GM18858 (cell line): ENCODE results near the gene KLHL17.
"Not testable (repeated sequence)": the region's sequence is repeated elsewhere in the genome, so short reads cannot be mapped to it uniquely, and the experiment has no call there.

Experiments
- ATAC-seq: cut with Tn5 transposase; IDR thresholded peaks from one replicate; pipeline ENCODE4 v1.9.1; 2021; ENCODE audit not compliant: unreplicated experiment

The KLHL17 gene

DNA sequence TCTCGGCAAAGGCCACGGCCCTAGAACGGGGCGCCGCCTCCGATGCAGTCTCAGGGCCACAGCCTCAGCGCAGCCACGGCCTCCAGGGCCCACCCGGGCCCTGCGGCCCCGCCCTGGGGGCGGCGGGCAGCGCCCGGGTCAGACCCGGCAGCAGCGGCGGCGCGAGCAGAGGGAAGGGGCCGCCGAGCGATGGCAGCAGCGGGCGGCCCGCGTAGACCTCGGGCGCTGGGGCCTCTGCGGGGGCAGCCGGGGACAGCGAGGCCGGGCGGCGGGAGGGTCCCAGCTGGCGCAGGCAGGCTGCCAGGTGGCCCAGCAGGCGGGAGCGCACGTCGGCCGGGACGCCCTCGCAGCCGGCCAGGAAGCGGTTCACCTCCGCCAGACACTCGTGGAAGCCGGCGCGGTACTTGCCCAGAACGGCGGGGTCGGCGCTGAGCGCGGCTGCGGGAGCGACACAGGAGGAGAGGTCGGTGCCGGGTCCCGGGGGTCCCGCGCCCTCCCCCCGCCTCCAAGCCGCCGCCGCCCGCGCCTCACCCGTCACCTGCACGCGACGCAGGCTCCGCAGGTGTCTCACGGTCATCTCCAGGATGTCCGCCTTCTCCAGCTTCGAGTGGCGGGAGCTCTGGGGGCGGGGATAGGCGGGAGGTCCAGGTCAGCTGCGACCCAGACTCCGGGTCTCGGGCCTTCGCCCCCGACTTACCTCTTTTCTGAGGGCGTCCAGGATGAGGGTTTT is 38.8 kb downstream of the KLHL17 start:
- no peak for ATAC-seq

DNA sequence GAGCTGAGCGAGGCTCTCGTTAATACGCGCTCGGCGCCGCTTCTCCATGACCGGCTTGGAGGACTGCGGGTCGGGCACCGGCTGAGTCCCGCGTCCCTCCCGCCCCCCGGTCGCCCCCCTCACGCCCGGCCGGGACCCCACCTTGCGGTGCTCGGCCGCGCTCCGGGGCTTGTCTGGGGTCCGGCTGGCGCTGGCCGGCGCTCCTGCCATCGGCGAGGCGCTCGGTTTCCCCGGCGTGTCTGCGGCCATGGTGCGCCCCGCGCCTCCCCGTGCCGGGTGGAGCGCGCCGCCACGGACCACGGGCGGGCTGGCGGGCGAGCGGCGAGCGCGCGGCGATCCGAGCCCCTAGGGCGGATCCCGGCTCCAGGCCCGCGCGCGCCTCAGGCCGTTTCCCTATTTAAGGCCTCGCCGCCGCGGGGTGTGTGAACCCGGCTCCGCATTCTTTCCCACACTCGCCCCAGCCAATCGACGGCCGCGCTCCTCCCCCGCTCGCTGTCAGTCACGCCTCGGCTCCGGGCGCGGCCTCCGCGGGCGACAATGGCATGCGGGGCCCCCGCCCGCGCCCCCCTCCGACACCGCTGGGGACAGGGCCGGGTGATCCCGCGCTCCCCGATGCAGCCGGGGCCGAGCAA is 39.5 kb downstream of the KLHL17 start, which contains the start of gene HES4:
TSS of gene HES4 (minus strand) at position 373 of the 632 bp plus-strand sequence. CDS start at position 249, 124 bp downstream.
- no peak for ATAC-seq

DNA sequence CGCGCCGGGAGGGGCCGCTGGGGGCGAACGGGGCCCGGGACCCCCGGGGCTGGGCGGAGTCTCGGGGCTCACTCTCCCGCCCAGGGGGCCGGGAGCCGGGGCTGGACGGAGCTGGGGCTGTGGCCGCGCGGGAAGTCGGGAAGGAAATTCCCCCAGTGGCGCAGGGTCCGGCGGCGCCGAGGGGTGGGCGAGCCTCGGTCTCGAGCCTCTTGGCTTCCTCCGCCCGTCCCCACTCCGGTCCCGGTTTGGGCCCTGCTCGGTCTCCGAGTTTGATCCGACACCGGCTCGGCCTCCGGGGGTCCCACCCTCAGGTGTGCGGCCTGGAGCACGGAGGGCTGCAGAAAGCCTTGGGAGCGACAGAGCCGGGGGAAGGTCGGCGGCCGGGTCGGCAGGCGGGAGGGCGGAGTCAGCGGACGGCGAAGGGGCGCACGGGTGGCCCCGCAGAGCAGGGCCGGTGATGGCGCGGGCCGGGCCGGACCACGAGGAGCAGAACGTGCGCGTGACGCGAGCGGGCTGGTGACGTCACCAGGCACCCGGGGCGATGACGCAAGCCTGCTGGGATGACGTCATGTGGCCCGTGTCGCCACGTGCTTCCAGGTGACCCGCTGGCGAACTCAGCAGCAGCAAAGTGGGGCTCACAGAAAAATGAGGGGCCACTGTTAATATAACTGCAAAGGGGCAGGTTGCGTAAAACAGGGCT is 40.1 kb downstream of the KLHL17 start:
- ATAC-seq: no peak

DNA sequence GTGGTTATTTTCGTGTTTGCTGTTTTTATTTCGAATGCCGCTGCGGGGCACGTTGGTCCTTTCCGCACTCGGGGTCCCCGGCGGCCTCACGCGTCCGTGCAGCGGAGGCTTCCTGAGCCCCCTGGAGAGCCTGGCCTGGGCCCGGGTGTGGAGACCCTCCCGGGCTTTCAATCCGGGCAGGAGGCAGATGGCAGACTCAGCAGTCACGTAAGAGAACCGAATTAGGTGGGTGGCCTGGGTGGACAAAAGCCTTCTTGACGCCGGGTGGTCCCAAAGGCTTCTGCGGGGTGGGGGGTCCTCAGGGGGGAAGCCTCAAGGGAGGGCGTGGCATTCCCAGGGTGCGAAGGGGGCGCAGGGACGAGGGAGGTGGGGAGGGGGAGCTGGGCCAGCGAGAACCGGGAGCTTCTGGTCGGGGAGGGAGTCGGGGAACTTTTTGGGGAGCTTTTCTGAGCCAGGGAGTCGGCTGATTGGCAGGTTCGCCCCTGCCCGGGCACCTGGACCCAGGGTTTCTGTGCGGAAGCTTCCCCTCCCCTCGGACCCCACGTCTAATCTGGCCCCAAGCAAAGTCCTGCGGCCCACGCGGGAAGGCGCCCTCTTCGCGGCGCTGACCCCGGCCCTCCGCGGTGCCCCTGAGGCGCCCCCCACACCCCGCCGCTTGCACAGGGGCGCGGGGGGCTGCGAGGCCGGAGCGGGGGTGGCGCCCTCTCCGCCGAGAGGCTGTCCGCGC is 40.8 kb downstream of the KLHL17 start:
- ATAC-seq: no peak

DNA sequence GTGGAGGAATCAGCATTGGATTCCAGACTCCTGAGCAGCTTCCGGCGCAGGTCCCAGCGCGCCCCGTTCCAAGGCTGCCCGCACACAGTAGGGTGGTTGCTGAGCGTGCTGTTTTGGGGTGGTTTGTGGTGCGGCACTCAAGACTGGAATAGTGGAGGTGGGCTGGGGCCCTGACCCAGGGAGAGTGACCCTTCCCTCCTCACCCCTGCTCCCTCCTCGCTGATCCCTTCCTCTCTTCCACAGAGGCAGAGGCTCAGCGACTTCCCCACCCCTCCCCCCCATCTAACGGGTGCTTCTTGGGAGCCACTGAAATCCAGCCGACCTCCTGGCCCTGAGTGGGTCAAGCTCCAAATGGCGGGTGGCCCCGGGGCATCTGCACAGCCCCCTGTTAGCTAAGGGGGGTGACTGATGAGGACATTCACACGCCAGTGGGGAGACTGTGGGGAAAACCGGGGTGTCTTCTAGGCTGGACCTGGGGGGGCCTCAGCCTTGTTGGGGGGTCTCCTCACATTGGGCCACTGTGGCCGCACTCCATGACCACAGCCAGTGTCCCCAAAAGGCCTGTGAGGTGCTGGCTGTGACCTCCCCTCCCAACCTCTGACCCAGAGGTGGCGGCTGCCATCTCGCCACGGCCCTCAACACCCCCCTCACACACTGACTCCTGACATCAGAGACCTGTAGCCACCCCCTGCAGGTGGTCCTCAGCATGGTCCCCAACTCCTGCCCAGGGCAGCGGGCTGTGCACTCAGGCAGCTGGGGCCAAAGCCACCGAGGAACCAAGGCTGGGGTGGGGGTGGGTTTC is 43.4 kb downstream of the KLHL17 start:
- no peak for ATAC-seq

DNA sequence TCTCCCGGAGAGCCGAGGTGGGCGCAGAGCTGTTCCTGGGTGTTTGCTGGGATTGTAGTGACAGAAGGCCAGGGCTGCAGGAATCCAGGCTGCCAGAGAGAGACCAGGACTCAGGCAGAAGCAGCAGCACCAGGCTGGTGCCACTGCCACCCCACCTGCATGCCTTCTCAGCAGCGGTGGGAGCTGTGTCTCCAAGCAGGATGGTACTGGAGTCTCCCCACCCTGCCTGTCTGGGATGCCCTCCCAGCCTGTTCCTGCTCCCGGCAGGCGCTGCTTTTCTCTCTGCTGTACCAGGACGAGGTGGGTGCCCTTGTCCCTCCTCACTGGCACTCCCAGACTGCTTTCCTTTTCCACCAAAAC is 44.0 kb downstream of the KLHL17 start:
- ATAC-seq: no peak

DNA sequence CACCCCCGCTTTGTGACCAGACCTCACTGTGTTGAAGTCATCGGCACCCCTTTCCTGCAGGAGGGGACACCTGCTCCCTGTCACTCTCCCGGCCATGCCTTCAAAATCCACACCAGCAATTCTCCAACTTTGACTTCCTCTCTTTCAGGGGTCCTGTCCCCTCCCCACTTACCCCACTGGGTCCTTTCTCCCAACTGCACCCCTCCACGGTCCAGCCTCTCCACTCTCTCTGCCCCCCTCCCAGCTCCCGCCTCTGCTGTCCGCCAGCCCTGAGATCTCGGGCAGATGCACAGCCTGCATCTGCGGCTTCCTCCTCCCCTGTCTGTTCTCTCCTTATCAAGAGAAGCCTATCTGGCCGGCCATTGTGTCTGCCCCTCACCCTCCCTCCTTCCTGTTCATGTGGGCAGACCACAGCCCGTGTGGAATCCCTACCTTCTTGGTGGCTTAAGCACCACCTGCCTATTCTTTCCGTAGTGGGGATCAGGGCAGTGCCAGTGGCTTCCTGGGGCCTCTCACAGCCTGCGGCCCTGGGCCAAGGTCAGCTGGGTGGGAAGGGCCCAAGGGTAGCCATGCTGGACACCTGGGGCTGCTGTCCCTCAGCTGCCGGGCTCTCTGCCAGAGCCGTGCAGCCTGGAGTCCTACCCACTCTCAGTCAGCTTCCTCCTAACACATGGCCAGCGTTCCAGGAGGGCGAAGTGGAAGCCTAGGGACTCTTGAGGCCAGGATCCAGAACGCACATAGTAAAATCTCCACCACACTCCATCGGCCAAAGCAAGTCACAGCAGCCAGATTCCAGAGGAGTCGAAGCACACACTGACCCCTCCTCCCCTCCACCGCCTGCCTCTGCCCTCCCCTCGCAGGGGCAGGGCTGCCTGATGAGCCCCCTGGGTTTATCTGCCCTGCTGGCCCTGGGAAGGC is 44.7 kb downstream of the KLHL17 start:
- ATAC-seq: no peak

DNA sequence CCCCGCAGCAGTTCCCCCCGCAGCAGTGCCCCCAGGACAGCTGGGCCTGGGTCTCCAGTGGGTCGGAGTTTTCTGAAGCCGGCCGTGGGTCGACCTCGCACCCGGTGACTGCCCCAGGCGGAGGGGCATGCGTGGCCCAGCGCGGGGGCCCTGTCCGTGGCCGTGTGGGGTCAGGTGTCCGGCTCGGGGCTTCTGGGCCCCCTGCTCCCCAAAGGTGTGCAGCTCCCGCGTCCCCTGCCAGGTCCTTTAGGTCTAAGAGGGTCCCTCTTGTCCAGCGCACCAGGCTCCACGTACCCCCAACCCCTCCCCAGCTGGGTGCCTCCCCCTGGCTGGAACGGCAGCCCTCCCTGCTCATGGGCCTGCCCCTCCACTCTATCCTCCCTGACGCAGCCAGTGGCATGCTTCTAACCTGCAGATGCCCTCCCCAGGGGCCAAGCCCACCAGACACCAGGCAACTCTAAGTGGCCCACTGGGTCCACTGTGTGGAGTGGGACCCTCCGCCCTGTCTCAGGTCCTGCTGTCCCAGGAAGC is 45.5 kb downstream of the KLHL17 start:
- no peak for ATAC-seq

DNA sequence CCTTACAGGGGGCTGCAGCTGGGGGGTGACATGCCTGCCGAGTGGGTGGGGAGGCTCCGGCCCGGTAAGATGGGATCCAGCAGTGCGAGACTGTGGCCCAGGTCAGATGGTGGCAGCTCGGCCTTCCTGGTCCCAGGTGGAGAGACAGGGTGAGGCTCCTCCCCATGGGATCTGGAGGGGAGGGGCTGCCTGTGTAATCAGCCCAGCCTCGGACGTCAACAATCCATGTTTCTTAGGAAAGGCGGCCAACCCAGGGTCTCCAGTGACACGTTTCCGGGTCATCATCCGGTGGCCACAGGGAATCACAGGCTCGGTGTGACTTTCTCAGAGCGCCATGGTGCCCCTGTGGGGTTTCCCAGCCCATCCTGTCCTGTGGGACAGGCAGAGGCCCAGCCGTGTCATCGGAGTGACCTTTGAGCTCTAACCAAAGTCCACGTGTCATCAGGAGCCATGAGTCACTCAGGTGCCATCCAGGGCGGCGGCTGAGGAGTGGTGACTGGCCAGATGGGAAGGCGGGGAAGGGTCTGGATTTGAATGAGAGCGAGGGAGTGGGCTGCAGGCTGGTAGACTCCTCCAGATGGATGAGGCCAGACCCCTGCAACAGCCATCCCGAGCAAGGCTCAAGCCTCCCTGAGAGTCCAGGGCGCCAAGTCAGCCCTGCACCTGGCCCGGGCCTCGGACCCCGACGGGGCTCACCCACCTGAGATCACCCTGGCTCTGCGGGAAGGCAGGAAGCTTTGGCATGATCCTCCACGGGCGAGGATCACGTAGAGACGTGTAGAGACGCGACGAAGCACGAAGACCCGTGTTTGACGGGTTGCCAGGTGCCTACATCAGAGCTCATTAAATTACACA is 46.1 kb downstream of the KLHL17 start:
- no peak for ATAC-seq

DNA sequence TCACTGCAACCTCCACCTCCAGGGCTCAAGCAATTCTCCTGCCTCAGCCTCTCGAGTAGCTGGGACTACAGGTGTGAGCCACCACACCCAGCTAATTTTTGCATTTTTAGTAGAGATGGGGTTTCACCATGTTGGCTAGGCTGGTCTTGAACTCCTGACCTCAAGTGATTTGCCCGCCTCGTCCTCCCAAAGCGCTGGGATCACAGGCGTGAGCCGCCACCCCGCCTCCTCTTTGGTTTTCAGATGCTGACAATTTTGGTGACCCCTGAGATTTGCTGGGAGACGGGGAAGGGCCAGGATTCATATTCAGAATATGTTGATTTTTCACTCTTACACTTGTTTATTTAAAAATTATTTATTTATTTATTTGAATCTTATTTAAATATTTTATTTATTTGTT is 49.7 kb downstream of the KLHL17 start:
- ATAC-seq: not testable (repeated sequence)

DNA sequence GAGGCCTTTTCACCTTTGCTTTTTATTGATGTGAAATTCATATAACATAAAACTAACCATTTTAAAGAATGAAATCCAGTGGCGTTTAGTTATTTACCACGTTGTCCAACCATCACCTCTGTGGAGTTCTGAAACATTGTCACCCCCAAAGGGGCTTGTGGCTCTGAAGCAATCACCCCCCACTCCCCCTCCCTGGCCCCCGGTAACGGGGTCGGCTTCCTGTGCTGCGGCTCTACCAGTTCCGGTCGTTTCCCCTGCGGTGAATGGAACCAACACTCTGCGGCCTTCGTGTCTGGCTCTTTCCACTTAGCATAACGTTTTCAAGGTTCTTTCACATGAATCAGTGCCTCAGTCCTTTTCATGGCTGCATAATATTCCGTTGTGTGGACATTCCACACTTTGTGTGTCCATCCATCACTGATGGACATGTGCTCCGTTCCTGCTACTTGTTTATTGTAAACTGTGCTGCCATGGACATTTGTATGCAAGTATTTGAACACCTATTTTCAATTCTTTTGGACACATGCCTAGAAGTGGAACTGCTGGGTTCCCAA is 51.1 kb downstream of the KLHL17 start:
- no peak for ATAC-seq

DNA sequence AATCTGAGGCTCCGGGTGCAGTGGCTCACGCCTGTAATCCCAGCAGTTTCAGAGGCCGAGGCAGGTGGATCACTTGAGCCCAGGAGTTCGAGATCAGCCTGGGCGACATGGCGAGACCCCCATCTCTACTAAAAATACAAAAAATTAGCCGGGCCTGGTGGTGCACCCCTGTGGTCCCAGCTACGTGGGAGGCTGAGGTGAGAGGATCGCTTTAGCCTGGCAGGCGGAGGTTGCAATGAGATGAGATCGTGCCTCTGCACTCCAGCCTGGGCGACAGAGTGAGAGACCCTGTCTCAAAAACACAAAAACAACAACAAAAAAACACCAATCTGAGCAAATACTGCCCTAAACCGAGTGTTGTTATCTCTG is 52.3 kb downstream of the KLHL17 start:
- ATAC-seq: not testable (repeated sequence)

DNA sequence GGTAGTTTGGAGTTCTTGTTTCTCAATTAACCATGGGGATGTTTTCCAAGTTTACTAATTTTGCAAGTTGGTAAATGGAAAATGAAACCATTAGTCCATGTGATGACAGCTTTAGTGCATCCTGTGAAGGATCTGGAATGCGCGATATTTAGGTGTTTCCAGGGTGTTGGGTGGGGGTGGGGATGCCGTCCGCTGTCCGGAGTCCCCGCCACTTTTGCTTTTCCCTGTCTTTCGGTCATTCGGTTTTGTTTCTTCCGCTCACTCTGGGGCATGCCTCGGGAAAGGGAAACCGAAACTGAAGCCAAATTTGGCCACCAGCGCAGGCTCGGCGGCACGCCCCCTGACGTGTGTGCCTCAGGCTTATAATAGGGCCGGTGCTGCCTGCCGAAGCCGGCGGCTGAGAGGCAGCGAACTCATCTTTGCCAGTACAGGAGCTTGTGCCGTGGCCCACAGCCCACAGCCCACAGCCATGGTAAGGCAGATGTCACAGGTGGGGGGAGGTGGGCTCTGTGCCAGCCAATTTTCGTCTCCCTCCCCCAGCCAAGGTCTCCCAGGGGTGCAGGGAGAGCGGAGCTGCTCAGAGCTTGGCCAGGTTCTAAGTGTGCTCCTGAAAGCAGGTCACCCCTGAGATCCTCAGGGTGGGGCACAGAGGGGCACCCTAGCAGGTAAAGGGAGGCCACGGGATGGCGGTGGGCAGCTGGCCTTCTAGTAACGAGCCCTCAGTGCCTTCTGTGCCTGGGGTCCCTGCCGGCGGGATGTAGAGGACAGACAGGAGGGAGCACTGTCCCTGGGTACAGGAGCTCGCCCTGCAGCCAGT is 52.9 kb downstream of the KLHL17 start, which contains the start of gene ISG15:
TSS of gene ISG15 (plus strand) at position 393 of the 817 bp plus-strand sequence. CDS start at position 470, 77 bp downstream.
- no peak for ATAC-seq

DNA sequence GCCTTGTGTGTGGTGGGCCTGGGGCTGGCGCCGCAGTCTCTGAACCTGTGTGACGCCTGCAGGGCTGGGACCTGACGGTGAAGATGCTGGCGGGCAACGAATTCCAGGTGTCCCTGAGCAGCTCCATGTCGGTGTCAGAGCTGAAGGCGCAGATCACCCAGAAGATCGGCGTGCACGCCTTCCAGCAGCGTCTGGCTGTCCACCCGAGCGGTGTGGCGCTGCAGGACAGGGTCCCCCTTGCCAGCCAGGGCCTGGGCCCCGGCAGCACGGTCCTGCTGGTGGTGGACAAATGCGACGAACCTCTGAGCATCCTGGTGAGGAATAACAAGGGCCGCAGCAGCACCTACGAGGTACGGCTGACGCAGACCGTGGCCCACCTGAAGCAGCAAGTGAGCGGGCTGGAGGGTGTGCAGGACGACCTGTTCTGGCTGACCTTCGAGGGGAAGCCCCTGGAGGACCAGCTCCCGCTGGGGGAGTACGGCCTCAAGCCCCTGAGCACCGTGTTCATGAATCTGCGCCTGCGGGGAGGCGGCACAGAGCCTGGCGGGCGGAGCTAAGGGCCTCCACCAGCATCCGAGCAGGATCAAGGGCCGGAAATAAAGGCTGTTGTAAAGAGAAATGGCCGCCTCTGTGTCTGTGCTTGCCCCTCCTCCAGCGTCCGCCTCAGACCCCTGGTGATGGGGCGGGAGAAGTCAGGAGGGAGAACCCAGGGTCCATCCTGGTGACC is 53.7 kb downstream of the KLHL17 start:
- no peak for ATAC-seq

DNA sequence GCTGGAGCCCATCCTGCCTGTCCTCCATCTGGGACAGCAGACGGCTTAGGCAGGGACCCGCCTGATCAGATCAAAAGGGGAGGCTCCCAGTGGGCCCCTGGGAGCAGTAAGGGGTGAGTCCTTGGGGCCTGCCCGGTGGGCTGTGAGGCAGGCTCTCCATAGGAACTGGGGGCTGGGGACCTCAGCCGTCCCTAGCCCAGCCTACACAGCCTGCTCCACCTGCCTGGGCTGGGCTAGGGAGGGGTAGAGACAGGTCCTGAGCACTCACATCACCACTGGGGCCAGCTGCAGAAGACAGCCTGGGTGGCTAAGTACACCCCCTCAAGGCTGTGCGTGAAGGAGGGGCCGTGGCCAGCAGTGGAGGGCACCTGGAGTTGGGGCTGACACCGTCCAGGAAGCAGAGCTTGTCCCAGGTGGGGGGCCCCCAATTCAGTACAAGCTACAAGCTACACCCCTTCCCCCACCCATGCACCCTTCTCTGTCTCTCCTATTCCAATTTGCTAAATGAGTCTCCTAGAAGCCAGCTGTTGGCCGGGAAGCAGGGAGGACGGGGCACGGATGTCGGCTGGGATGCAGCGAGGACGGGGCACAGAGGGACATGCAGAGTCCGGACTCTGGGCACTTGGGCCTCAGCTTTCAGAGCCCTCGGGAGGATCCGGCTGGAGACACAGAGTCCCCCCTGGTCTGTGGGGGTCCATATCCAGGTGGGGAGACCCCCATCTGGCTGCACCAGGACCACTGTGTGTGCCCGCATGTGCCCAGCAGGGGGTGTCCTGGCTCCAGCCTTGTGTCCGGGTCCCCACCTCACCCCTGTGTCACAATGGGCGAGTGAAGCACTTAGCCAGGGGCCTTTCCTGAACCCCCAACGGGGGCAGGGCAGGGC is 54.7 kb downstream of the KLHL17 start:
- no peak for ATAC-seq
